Bronchial epithelial cell (primary cell): ENCODE results near the gene KCND2. TPM values are rescaled to one million over a fixed set of nuclear protein-coding genes. Genes with fewer than 3 reads are reported as not detected.
"Not testable (repeated sequence)": the region's sequence is repeated elsewhere in the genome, so short reads cannot be mapped to it uniquely, and the experiment has no call there.

Source experiments
- DNase-seq: peaks from one replicate; pipeline ENCODE4 v3.0.0-alpha.2; 2010; ENCODE audit warnings: low read depth
- FAIRE-seq: peaks from 2 replicates; lab custom pipeline; 2011; peaks lifted over from hg19 to GRCh38; lab: Jason Lieb, UNC
- H3K27me3 ChIP-seq: 2 replicates; pipeline ENCODE4 v1.5.1; 2011; ENCODE audit warnings: low read length; ENCODE audit not compliant: control insufficient read depth, insufficient read depth
- H3K36me3 ChIP-seq: 2 replicates; pipeline ENCODE4 v1.5.1; 2011; ENCODE audit warnings: low read length; ENCODE audit not compliant: control insufficient read depth, insufficient read depth
- H3K4me3 ChIP-seq: 2 replicates; pipeline ENCODE4 v1.5.1; 2011; ENCODE audit warnings: mild to moderate bottlenecking, low read depth, low read length, control low read depth
- CTCF ChIP-seq: IDR thresholded peaks from 2 replicates; pipeline ENCODE4 v1.5.1; 2011; ENCODE audit warnings: mild to moderate bottlenecking, moderate library complexity, low read length, control low read depth, inconsistent platforms; ENCODE audit not compliant: insufficient read depth, severe bottlenecking
- total RNA-seq: library from RNA; depleted of rRNA; stranded (reverse); fragments of >200 nt; gene quantifications from 2 replicates; pipeline ENCODE4 v1.2.1, GENCODE V29; 2014

KCND2 gene
- total RNA-seq, 1 donor from 2014 or later = under 0.01 TPM

- Histone ChIP-seq H3K4me3 (no peak overlapping the region), H3K27me3 (no peaks in the 10 kb centered on the region), H3K36me3 (no peaks in the 10 kb centered on the region)
- DNase-seq (no peak), FAIRE-seq (no peak)
- no peak for TF ChIP-seq CTCF
Observed at GRCh38 chr7:120760851-120761250, 487.9 kb downstream of the KCND2 start.

DNA sequence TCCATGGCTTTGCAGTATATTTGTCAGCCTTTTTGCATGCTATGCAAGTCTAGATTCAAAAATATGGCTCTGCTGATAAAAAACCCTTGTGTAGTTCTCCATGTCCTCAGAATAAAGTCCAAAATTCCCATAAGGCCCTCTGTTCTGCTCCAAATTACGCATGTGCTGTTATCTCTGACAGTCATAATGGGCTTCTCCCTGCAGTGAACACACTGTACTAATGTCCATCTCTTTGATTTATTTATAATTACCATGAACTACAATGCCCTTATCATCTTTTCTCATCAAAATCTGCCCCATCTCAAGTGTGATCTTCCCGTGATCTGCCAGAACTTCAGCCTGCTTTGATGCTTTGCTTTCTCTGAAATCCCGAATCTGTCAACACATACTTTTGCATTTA is 497.2 kb downstream of the KCND2 start:
- Histone ChIP-seq H3K27me3 (no peaks in the 10 kb centered on the region), H3K4me3 (no peak overlapping the region), H3K36me3 (no peaks in the 10 kb centered on the region)
- DNase-seq (no peak), FAIRE-seq (no peak)
- TF ChIP-seq CTCF = no peak

DNA sequence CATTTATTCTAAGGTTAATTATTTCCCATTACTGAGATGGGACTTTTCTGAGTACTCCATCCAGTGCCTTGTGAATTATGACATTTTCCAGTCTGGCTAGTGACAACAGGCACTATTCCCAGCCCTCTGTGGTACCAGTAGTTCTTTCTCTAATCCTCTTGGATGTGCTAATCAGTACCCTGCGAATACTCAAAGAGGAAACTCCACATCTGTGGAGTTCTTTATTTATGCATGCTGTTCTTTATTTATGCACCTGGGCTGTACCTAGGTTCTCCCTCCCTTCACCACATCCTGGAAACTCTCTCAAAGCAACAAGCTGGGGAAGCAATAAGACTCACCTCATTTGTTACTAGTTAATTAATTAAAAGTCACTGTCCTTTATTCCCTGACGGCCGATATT is 501.5 kb downstream of the KCND2 start:
- no peaks in the 10 kb centered on the region for H3K27me3 ChIP-seq
- no peak for FAIRE-seq
- no peaks in the 10 kb centered on the region for H3K36me3 ChIP-seq
- DNase-seq = no peak
- no peak for TF ChIP-seq CTCF
- H3K4me3 ChIP-seq = no peak overlapping the region

- DNase-seq (no peak), FAIRE-seq (no peak)
- no peaks in the 10 kb centered on the region for H3K36me3 ChIP-seq
Observed at GRCh38 chr7:120775755-120776154, 502.8 kb downstream of the KCND2 start.

DNA sequence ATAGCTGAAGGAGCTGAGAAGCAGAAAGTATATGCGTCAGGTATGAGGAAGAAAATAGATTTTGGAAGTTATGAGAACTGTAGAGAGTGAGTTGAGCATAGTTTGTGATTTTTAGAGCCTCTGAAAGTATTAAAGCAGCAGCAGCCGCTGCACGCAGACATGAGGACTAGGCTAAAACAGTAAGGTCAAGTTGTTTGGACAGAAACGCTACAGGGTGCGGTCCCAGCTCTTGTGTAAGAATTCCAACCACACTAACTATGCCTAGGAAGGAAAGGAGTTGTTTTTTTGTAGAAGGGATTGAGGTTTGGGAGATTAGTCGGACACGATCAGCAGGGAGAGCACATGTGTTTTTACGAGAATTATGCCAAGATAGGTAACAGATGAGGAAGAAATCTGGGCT is 506.1 kb downstream of the KCND2 start:
- FAIRE-seq, DNase-seq, H3K4me3 ChIP-seq, H3K27me3 ChIP-seq, H3K36me3 ChIP-seq: not testable (repeated sequence)

More at GRCh38 chr7:120775755-120776154, 502.8 kb downstream of the KCND2 start:
- no peaks in the 10 kb centered on the region for H3K27me3 ChIP-seq
- H3K4me3 ChIP-seq = no peak overlapping the region
- TF ChIP-seq CTCF = no peak

DNA sequence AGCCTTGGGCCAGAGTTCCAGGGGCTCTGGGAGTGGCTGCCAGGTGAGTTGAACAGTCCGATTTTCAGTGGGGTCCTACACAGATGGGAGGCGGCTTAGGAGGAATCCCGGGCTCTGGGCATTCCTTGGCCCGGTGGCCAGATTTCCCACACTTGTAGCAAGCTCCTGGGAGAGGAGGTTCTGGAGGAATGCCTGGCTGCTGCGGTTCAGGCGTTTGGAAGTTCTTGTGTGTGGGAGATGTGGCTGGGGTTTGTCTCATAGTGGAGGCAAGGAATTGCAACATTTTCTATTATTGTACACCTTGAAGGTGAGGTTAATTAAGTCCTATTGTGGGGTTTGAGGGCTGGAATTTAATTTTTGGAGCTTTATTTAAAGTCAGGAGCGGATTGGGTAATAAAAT is 507.5 kb downstream of the KCND2 start:
- not testable (repeated sequence) for H3K4me3 ChIP-seq, DNase-seq, H3K36me3 ChIP-seq, H3K27me3 ChIP-seq, FAIRE-seq

DNA sequence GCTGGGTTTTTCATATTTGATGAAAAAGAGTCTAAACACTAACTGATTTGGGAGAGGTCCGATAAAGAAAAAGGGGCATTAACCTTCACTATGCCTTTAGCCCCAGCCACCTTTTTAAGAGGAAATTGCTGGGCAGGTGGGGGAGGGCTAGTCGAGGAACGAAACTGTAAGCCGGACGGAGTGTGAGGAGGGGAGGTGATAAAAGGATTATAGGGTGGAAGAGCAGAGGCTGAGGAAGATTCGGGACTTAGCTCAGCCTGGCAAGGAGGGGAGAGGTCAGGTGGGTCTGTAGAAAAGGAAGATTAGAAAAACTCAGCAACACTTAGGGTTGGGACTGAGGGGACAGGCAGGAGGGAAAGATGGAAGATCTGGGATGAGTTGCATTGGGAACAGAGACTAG is 508.0 kb downstream of the KCND2 start:
- DNase-seq = no peak
- H3K36me3 ChIP-seq = no peaks in the 10 kb centered on the region
- H3K4me3 ChIP-seq = no peak overlapping the region
- no peak for FAIRE-seq
- H3K27me3 ChIP-seq = no peaks in the 10 kb centered on the region
- TF ChIP-seq CTCF = no peak

DNA sequence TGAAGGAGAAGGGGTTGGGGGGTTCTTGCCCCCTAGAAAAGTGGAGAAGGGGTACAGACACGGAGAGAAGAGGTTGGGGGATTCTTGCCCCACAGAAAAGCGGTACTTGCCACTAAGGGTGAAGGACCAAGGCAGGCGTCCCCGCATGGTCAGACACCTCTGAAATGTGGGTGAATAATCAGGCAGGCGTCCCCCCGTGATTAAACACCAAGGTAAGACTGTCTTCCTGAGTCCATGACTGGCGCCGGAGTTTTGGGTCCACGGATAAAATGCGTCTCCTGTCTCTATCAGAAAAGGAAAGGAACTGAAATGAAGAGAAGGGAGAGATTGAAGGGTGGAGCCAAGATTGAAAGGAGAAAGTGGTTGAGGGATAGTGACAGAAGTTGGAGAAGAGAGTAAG is 508.9 kb downstream of the KCND2 start:
- not testable (repeated sequence) for FAIRE-seq, H3K36me3 ChIP-seq, H3K4me3 ChIP-seq, H3K27me3 ChIP-seq, DNase-seq
